ENCODE results near the gene SPATA1. TPM values are rescaled to one million over a fixed set of nuclear protein-coding genes. Genes with fewer than 3 reads are reported as not detected.

Gene SPATA1
- total RNA-seq, 2 donors from 2014 or later = 1.3 to 2.7 TPM

GRCh38 chr1:84569216-84569615 is 63.0 kb downstream of the SPATA1 start:
- no peak overlapping the region for H3K9ac ChIP-seq (ENCODE audit: low read depth in 2 of 2, low read length in 2 of 2)
- H3K4me3 ChIP-seq = no peak overlapping the region
- no peaks in the 10 kb centered on the region for H3K36me3 ChIP-seq
- no peak for DNase-seq
- no peaks in the 10 kb centered on the region for H3K27me3 ChIP-seq
- H3K4me1 ChIP-seq = no peaks in the 10 kb centered on the region
- TF ChIP-seq CTCF (IDR thresholded peaks at IDR 0.05) = no peak
- intact Hi-C loops (cut with DNase I) = no loop called here
- no peak overlapping the region for H3K27ac ChIP-seq
- H3K9me3 ChIP-seq = no peaks in the 10 kb centered on the region

- no peak for DNase-seq
- no peak overlapping the region for H3K4me3 ChIP-seq
- TF ChIP-seq CTCF (IDR thresholded peaks at IDR 0.05) = no peak
- intact Hi-C loops (cut with DNase I) = loop anchor here (5.0 kb wide), 1 partner anchor 63 kb away; the partner anchor contains the start of genes GNG5 and SPATA1
- H3K36me3 ChIP-seq = no peaks in the 10 kb centered on the region
- H3K4me1 ChIP-seq = no peaks in the 10 kb centered on the region
- H3K9ac ChIP-seq (ENCODE audit: low read depth in 2 of 2, low read length in 2 of 2) = no peak overlapping the region
- no peaks in the 10 kb centered on the region for H3K9me3 ChIP-seq
- H3K27me3 ChIP-seq = no peaks in the 10 kb centered on the region
- H3K27ac ChIP-seq = no peak overlapping the region
These were observed 64.4 kb downstream of the SPATA1 start for GRCh38 chr1:84570436-84571149.

- intact Hi-C loops (cut with DNase I) = loop anchor here (5.0 kb wide), 1 partner anchor 64 kb away; the partner anchor contains the start of genes GNG5 and SPATA1
- Histone ChIP-seq H3K27ac (no peak overlapping the region), H3K27me3 (no peaks in the 10 kb centered on the region), H3K4me3 (no peak overlapping the region), H3K36me3 (no peaks in the 10 kb centered on the region), H3K4me1 (no peaks in the 10 kb centered on the region), H3K9me3 (no peaks in the 10 kb centered on the region), H3K9ac (ENCODE audit: low read depth in 2 of 2, low read length in 2 of 2) (no peak overlapping the region)
- no peak for TF ChIP-seq CTCF (IDR thresholded peaks at IDR 0.05)
- no peak for DNase-seq
These were observed 65.0 kb downstream of the SPATA1 start for GRCh38 chr1:84571150-84571535.

GRCh38 chr1:84573481-84573966 is 67.3 kb downstream of the SPATA1 start:
- intact Hi-C loops (cut with DNase I) = loop anchor here (5.0 kb wide), 1 partner anchor 66 kb away; the partner anchor contains the start of genes GNG5 and SPATA1
- peak overlapping the region; percentile 50 for H3K4me3 ChIP-seq
- DNase-seq = no peak
- H3K9me3 ChIP-seq = no peaks in the 10 kb centered on the region
- no peaks in the 10 kb centered on the region for H3K36me3 ChIP-seq
- no peaks in the 10 kb centered on the region for H3K27me3 ChIP-seq
- peak overlapping the region; percentile 100 for H3K27ac ChIP-seq
- no peaks in the 10 kb centered on the region for H3K4me1 ChIP-seq
- peak overlapping the region; percentile 81 to 98 for H3K9ac ChIP-seq (ENCODE audit: low read depth in 2 of 2, low read length in 2 of 2)
- TF ChIP-seq CTCF (IDR thresholded peaks at IDR 0.05) = no peak

GRCh38 chr1:84573967-84574842 is 68.0 kb downstream of the SPATA1 start, which contains the start of gene CTBS:
TSS of gene CTBS (minus strand) at chr1:84574440. CDS start at chr1:84574415, 25 bp downstream.
- H3K9ac ChIP-seq (ENCODE audit: low read depth in 2 of 2, low read length in 2 of 2) = peak within 1 kb of the TSS; percentile 81 to 98
- TF ChIP-seq CTCF (IDR thresholded peaks at IDR 0.05) = no peak
- H3K4me3 ChIP-seq = peak within 1 kb of the TSS; percentile 50
- H3K27ac ChIP-seq = peak within 1 kb of the TSS; percentile 100
- intact Hi-C loops (cut with DNase I) = loop anchor here (5.0 kb wide), 1 partner anchor 67 kb away; the partner anchor contains the start of genes GNG5 and SPATA1
- no peaks in the 10 kb centered on the region for H3K36me3 ChIP-seq
- H3K4me1 ChIP-seq = no peaks in the 10 kb centered on the region
- H3K9me3 ChIP-seq = no peaks in the 10 kb centered on the region
- no peaks in the 10 kb centered on the region for H3K27me3 ChIP-seq
- DNase-seq = peak; percentile 92
